ENCODE data around the gene GFOD2. TPM values are rescaled to one million over a fixed set of nuclear protein-coding genes. Genes with fewer than 3 reads are reported as not detected.

GFOD2 gene
- total RNA-seq, 6 experiments from 2014 or later: 19.7 to 39.7 (median 24.6) TPM

DNA sequence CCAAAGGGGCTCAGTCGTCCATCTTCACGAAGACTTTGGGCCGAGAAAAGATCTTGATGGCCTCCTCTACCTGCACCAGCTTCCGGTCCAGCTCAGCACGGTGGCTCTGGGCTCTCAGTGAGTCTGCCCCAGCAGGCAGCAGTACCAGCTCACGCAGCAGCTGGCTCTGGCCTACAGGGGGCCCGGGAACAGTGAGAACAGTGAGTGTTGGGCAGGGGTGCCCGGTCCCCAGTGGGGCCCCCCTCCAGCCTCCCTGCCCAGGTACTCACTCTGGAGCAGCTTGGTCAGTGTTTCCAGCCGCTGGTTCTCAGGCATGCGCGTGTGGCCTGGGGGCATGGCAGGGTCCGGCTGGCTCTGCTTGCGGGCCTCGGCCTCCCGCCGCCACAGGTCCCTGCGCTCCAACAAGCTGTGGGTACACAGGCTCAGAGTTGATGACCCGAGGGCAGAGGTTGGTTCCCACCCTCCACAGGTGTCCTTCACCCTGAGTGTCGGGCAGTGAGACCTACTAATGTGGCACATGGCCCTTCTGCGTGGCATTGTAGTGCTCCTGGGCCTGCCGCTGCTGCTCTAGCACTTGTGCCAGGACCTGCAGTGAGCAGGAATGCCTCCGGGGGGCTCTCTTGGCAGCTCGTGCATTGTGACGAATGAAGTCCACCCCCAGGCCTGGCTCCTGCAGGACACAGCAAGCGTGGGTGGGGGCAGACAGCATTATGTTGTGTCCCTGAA, 55.8 kb downstream of the GFOD2 start:
- TF ChIP-seq POLR2A (IDR thresholded peaks at IDR 0.05): no peak
- peak in 2 of 4 donors; percentile 11 to 28 for TF ChIP-seq CTCF (IDR thresholded peaks at IDR 0.05)
- WGBS (ENCODE audit: insufficient coverage, low coverage, low lambda C conversion rate, missing lambda C conversion rate): 20% methylated on average over 1 of the region's 25 CpGs
- H3K27me3 ChIP-seq: no peaks in the 10 kb centered on the region
- DNase-seq (peak in 2 of 3 donors; percentile 77 to 82), ATAC-seq (peak in 1 of 4 donors; percentile 0)
- peaks cover 0 to 31% (median 14%) of the 10 kb centered on the region in 4 donors for H3K4me1 ChIP-seq
- H3K27ac ChIP-seq: peak overlapping the region in 1 of 3 donors; percentile 47
- no peaks in the 10 kb centered on the region for H3K9me3 ChIP-seq
- no peaks in the 10 kb centered on the region for H3K36me3 ChIP-seq
- no peak overlapping the region for H3K4me3 ChIP-seq
- intact Hi-C loops (cut with DNase I): no loop called here

- TF ChIP-seq POLR2A (IDR thresholded peaks at IDR 0.05): no peak
- no peak for TF ChIP-seq CTCF (IDR thresholded peaks at IDR 0.05)
- intact Hi-C loops (cut with DNase I): no loop called here
- Histone ChIP-seq H3K4me3 (no peak overlapping the region), H3K27ac (no peak overlapping the region), H3K9me3 (no peaks in the 10 kb centered on the region), H3K4me1 (peaks cover 0 to 25% (median 10%) of the 10 kb centered on the region in 4 donors), H3K36me3 (no peaks in the 10 kb centered on the region), H3K27me3 (no peaks in the 10 kb centered on the region)
- ATAC-seq (no peak), DNase-seq (no peak)
Observed at GRCh38 chr16:67662653-67663010, 56.5 kb downstream of the GFOD2 start.

DNA sequence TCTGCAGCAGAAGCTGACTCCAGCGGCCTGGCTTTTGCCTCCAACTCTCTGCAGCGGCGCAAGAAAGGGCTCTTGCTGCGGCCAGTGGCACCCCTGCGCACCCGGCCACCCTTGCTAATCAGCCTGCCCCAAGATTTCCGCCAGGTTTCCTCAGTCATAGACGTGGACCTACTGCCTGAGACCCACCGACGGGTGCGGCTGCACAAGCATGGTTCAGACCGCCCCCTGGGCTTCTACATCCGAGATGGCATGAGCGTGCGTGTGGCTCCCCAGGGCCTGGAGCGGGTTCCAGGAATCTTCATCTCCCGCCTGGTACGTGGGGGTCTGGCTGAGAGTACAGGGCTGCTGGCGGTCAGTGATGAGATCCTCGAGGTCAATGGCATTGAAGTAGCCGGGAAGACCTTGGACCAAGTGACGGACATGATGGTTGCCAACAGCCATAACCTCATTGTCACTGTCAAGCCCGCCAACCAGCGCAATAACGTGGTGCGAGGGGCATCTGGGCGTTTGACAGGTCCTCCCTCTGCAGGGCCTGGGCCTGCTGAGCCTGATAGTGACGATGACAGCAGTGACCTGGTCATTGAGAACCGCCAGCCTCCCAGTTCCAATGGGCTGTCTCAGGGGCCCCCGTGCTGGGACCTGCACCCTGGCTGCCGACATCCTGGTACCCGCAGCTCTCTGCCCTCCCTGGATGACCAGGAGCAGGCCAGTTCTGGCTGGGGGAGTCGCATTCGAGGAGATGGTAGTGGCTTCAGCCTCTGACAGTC, 57.0 kb downstream of the GFOD2 start:
- Histone ChIP-seq H3K27me3 (no peaks in the 10 kb centered on the region), H3K4me3 (no peak overlapping the region), H3K9me3 (no peaks in the 10 kb centered on the region), H3K27ac (no peak overlapping the region), H3K4me1 (peaks cover 0 to 20% (median 6%) of the 10 kb centered on the region in 4 donors), H3K36me3 (no peaks in the 10 kb centered on the region)
- no peak for DNase-seq
- intact Hi-C loops (cut with DNase I): no loop called here
- 92% methylated on average over 7 of the region's 34 CpGs for WGBS (ENCODE audit: insufficient coverage, low coverage, low lambda C conversion rate, missing lambda C conversion rate)
- TF ChIP-seq CTCF (IDR thresholded peaks at IDR 0.05) (no peak), POLR2A (IDR thresholded peaks at IDR 0.05) (no peak)
- no peak for ATAC-seq

DNA sequence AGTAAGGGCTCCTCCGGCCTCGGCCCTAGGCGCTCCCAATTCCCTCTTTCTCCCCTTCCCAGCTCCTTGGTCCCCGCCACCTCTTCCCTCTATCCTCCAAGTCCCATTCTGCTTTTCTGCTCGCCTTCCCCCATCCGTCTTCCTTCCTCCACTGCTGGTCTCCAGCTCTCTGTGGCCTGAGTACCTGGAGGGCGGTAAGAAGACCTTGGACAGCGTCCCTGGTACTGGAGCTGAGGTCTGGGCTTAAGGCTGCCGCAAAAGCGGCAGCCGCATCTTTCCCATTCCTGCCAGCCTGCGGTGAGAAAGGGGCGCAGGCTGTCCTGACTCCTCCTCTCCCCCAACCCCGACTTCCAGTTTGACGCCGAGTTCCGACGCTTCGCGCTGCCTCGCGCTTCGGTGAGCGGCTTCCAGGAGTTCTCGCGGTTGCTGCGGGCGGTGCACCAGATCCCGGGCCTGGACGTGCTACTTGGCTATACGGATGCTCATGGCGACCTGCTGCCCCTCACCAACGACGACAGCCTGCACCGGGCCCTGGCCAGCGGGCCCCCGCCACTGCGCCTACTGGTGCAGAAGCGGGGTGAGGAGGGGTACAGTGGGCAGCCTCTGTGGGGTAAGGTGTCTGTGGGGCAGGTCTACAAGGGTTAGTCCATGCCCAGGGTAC, 57.9 kb downstream of the GFOD2 start:
- no peak for DNase-seq
- H3K4me1 ChIP-seq: peaks cover 0 to 19% (median 4%) of the 10 kb centered on the region in 4 donors
- H3K27me3 ChIP-seq: no peaks in the 10 kb centered on the region
- no peaks in the 10 kb centered on the region for H3K36me3 ChIP-seq
- WGBS (ENCODE audit: insufficient coverage, low coverage, low lambda C conversion rate, missing lambda C conversion rate): 34% methylated on average over 29 of the region's 39 CpGs
- no peak for TF ChIP-seq POLR2A (IDR thresholded peaks at IDR 0.05)
- TF ChIP-seq CTCF (IDR thresholded peaks at IDR 0.05): no peak
- H3K9me3 ChIP-seq: no peaks in the 10 kb centered on the region
- peak overlapping the region in 1 of 3 donors; percentile 50 for H3K27ac ChIP-seq
- peak overlapping the region; percentile 77 to 95 (median 77) for H3K4me3 ChIP-seq
- intact Hi-C loops (cut with DNase I): no loop called here
- no peak for ATAC-seq
